MCF 10A (cell line): ENCODE measurements around the gene HOXB7. TPM values are rescaled to one million over a fixed set of nuclear protein-coding genes. Genes with fewer than 3 reads are reported as not detected.

Experiments used
- BruUV-seq: library from RNA; stranded (reverse); fragments of 400-500 nt; replicated peaks from 2 replicates; lab custom pipeline; 2021; lab: Mats Ljungman, UMichigan
- CTCF ChIA-PET: fragments of 300-600 bp; sonication (Branson Sonifier 250); formaldehyde crosslinking; extraction: SDS; loops from one replicate; lab custom pipeline; 2021; ENCODE audit warnings: antibody characterized with exemption, inconsistent platforms; lab: Yijun Ruan, JAX
- POLR2A ChIA-PET: fragments of 300-600, 350-650 bp; sonication (Branson Sonifier 250); formaldehyde crosslinking; extraction: SDS; loops from one replicate; lab custom pipeline; 2020; ENCODE audit warnings: antibody characterized with exemption, inconsistent platforms; lab: Yijun Ruan, JAX
- DNase-seq: peaks from one replicate; pipeline ENCODE4 v3.0.0-alpha.2; 2018; ENCODE audit not compliant: unreplicated experiment
- H3K27ac Mint-ChIP-seq: one replicate; pipeline ENCODE4 v1.8.0; 2022; ENCODE audit warnings: mild to moderate bottlenecking, low read depth, mixed read lengths; ENCODE audit not compliant: unreplicated experiment
- H3K27me3 Mint-ChIP-seq: one replicate; pipeline ENCODE4 v1.8.0; 2022; ENCODE audit warnings: mixed read lengths; ENCODE audit not compliant: insufficient read depth, unreplicated experiment
- H3K36me3 Mint-ChIP-seq: one replicate; pipeline ENCODE4 v1.8.0; 2022; ENCODE audit warnings: mild to moderate bottlenecking, moderate library complexity, mixed read lengths; ENCODE audit not compliant: insufficient read depth, unreplicated experiment
- H3K4me1 Mint-ChIP-seq: one replicate; pipeline ENCODE4 v1.8.0; 2022; ENCODE audit warnings: mixed read lengths; ENCODE audit not compliant: insufficient read depth, unreplicated experiment
- H3K4me3 Mint-ChIP-seq: one replicate; pipeline ENCODE4 v1.8.0; 2022; ENCODE audit warnings: mild to moderate bottlenecking, moderate library complexity, mixed read lengths; ENCODE audit not compliant: unreplicated experiment
- H3K9me3 Mint-ChIP-seq: one replicate; pipeline ENCODE4 v1.8.0; 2022; ENCODE audit warnings: mixed read lengths; ENCODE audit not compliant: unreplicated experiment
- intact Hi-C: fragments of 100-400 bp; cut with micrococcal nuclease; formaldehyde crosslinking; loops from 2 replicates; pipeline ENCODE4 v1.14.1; 2022
- total RNA-seq: library from RNA; stranded (reverse); gene quantifications from 2 replicates; pipeline ENCODE4 v1.2.3, GENCODE V29; 2022
- TF ChIP-seq, protein P1 (sequence below): fragments of 200-600 bp; IDR thresholded peaks from one replicate; pipeline ENCODE4 v1.8.0; 2022; ENCODE audit warnings: antibody characterized with exemption, mild to moderate bottlenecking; ENCODE audit not compliant: unreplicated experiment

Gene HOXB7
- total RNA-seq, 1 experiment from 2014 or later: not detected

DNA sequence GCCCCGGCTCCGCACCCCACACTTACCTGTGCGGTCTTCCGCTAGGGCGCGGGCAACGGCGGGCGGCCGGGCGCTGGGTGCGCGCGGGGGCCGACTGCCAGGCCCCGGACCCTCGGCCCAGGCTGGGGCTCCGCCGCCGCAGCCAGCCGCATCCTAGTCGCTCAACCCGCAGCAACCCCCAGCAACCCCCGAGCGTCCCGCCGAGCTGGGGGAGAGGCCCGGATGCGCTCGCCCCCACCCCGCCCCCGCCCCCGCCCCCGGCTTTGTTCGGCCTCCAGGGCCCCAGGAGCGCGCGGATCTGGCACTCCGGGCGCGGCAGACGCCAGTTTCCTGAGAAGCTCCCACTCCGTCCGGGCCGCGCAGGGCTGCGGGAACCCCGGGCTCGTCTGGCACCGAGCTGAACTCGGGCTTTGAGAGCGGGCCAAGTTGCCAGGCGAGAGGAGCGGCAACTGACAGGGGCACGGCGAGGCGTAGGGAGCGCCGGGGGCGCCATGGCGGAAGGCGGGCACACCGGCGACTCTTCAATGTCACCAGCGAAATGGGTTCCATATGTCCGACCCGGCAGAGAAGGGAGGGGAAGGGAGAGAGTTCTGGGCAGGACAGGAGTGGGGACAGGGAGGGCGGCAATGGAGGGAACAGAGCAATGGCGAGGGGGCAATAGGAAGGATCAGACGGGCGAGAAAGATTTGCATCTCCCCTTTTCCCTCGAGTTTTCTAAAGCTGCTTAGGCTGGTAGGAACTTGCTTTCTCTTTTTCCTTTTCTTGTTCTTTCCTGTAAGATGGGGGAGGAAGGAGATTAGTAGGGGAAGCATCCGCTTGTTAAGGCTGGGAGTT lies 46.4 kb downstream of the HOXB7 start:
- TF ChIP-seq, protein P1, sequence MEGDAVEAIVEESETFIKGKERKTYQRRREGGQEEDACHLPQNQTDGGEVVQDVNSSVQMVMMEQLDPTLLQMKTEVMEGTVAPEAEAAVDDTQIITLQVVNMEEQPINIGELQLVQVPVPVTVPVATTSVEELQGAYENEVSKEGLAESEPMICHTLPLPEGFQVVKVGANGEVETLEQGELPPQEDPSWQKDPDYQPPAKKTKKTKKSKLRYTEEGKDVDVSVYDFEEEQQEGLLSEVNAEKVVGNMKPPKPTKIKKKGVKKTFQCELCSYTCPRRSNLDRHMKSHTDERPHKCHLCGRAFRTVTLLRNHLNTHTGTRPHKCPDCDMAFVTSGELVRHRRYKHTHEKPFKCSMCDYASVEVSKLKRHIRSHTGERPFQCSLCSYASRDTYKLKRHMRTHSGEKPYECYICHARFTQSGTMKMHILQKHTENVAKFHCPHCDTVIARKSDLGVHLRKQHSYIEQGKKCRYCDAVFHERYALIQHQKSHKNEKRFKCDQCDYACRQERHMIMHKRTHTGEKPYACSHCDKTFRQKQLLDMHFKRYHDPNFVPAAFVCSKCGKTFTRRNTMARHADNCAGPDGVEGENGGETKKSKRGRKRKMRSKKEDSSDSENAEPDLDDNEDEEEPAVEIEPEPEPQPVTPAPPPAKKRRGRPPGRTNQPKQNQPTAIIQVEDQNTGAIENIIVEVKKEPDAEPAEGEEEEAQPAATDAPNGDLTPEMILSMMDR: no peak
- ChIA-PET POLR2A (no interaction called here), CTCF (interaction anchor here (0.7 kb wide), 1 partner anchor 228 kb away, joined by 3 read pairs; no protein-coding TSS in a partner anchor)
- H3K36me3 Mint-ChIP-seq: no peaks in the 10 kb centered on the region
- no TSS peak for BruUV-seq
- no peaks in the 10 kb centered on the region for H3K27me3 Mint-ChIP-seq
- intact Hi-C loops: no loop called here
- no peak overlapping the region for H3K4me3 Mint-ChIP-seq
- no peaks in the 10 kb centered on the region for H3K4me1 Mint-ChIP-seq
- no peaks in the 10 kb centered on the region for H3K9me3 Mint-ChIP-seq
- no peak overlapping the region for H3K27ac Mint-ChIP-seq
- DNase-seq: no peak

DNA sequence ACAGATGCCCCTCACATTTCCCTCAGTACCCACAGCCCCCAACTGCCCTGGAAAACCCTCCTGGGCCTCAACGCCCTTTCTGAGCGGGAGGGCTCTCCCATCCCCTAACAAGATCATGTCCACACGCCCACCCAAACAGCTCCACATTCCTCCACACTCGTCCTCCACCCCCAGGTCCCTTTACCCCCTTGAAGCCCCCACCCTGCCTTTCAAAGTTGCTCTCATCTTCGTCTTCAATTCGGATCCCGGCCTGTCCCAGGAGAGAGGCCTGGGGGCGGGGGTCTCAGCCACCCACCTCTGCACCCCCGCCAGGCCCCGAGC lies 47.0 kb downstream of the HOXB7 start:
- POLR2A ChIA-PET: no interaction called here
- no peaks in the 10 kb centered on the region for H3K9me3 Mint-ChIP-seq
- no peaks in the 10 kb centered on the region for H3K36me3 Mint-ChIP-seq
- H3K4me1 Mint-ChIP-seq: no peaks in the 10 kb centered on the region
- CTCF ChIA-PET: interaction anchor here (0.7 kb wide), 1 partner anchor 227 kb away, joined by 3 read pairs; no protein-coding TSS in a partner anchor
- TF ChIP-seq, protein P1: no peak
- peaks cover 4% of the 10 kb centered on the region for H3K27me3 Mint-ChIP-seq
- no peak for DNase-seq
- H3K27ac Mint-ChIP-seq: no peak overlapping the region
- intact Hi-C loops: no loop called here
- no TSS peak for BruUV-seq
- H3K4me3 Mint-ChIP-seq: no peak overlapping the region

DNA sequence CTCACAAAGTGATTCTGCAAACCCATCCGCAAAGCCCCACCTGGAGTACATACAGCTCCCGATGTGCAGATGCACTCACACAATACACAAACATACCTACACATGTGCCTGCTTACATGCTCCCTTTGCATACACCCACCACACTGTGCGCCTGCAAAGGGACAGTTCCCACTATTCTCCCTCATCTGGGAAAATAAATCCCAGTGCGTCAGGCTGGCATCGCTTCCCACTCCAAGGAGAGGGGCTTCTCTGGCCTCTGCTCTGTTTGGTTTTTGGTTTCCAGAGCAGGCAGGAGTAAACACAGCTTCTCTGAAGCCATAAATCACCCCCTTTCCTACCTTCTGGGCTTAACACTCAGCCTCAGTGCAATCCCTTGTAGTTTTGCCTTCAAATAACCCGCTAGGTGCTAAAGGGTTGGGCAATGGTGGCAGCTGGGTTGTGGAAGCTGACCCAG lies 47.4 kb downstream of the HOXB7 start:
- TF ChIP-seq, protein P1: no peak
- H3K9me3 Mint-ChIP-seq: no peaks in the 10 kb centered on the region
- no peaks in the 10 kb centered on the region for H3K36me3 Mint-ChIP-seq
- H3K4me1 Mint-ChIP-seq: no peaks in the 10 kb centered on the region
- BruUV-seq: no TSS peak
- H3K27ac Mint-ChIP-seq: no peak overlapping the region
- intact Hi-C loops: no loop called here
- CTCF ChIA-PET: no interaction called here
- H3K4me3 Mint-ChIP-seq: no peak overlapping the region
- no peak for DNase-seq
- H3K27me3 Mint-ChIP-seq: peaks cover 9% of the 10 kb centered on the region
- POLR2A ChIA-PET: no interaction called here

- Mint-ChIP-seq H3K4me3 (no peak overlapping the region), H3K27ac (no peak overlapping the region), H3K4me1 (no peaks in the 10 kb centered on the region), H3K27me3 (peaks cover 13% of the 10 kb centered on the region), H3K9me3 (no peaks in the 10 kb centered on the region), H3K36me3 (no peaks in the 10 kb centered on the region)
- no peak for DNase-seq
- ChIA-PET POLR2A (no interaction called here), CTCF (no interaction called here)
- BruUV-seq: no TSS peak
- intact Hi-C loops: no loop called here
- TF ChIP-seq, protein P1: no peak
Measured at GRCh38 chr17:48562934-48563333, 47.9 kb downstream of the HOXB7 start.
